HepG2 (cell line): ENCODE results near the gene FZD4. TPM values are rescaled to one million over a fixed set of nuclear protein-coding genes. Genes with fewer than 3 reads are reported as not detected.

Source experiments
- ATAC-seq: fragments of 200-7000 bp; cut with Tn5 transposase; 3 replicates; pipeline ENCODE4 v1.9.1; 2020; ENCODE audit warnings: mild to moderate bottlenecking, moderate library complexity
- BruUV-seq: library from RNA; stranded (reverse); fragments of 400-500 nt; replicated peaks from 2 replicates; lab custom pipeline; 2021; lab: Mats Ljungman, UMichigan
- CTCF ChIA-PET: fragments of 300-600 bp; formaldehyde crosslinking; extraction: SDS; loops from one replicate; lab custom pipeline; 2021; ENCODE audit warnings: low total read pairs, inconsistent platforms, low intra/inter-chr PET ratio; lab: Yijun Ruan, JAX
- POLR2A ChIA-PET: fragments of 350-600 bp; sonication (Branson Sonifier 250); formaldehyde crosslinking; loops from one replicate; lab custom pipeline; 2020; ENCODE audit warnings: antibody characterized with exemption, inconsistent platforms; lab: Yijun Ruan, JAX
- DNase-seq: peaks from one replicate; pipeline ENCODE4 v3.0.0-alpha.2; 2015; ENCODE audit warnings: low spot score
- FAIRE-seq: peaks from 3 replicates; lab custom pipeline; 2011; peaks lifted over from hg19 to GRCh38; lab: Jason Lieb, UNC
- H2AFZ ChIP-seq: one replicate; pipeline ENCODE4 v1.6.1; 2011; ENCODE audit warnings: low read length, inconsistent platforms
- H3K27ac ChIP-seq: fragments of 300-600 bp; 3 replicates; pipeline ENCODE4 v1.8.0; 2011; ENCODE audit warnings: mixed run types, mild to moderate bottlenecking, mixed read lengths, low read length, inconsistent platforms; ENCODE audit not compliant: insufficient read depth; ENCODE audit errors: extremely low read length
- H3K27me3 ChIP-seq, 2 experiments: fragments of 200-600 bp in 1 of 2; 2 replicates in 1 of 2; 3 replicates in 1 of 2; pipeline versions ENCODE4 v1.6.0 to v1.8.0; 2011; ENCODE audit warnings: low read length in 2 of 2, mild to moderate bottlenecking in 2 of 2, moderate library complexity in 2 of 2, inconsistent platforms in 1 of 2; ENCODE audit not compliant: insufficient read depth in 2 of 2, control insufficient read depth in 1 of 2
- H3K36me3 ChIP-seq, 2 experiments: fragments of 200-600 bp in 1 of 2; replicated peaks in 1 of 2; 2 replicates in 1 of 2; 3 replicates in 1 of 2; pipeline versions ENCODE4 v1.5.1 to v1.8.0; 2011; ENCODE audit warnings: low read length in 2 of 2, inconsistent platforms in 1 of 2; ENCODE audit not compliant: insufficient read depth in 2 of 2, control insufficient read depth in 1 of 2
- H3K4me1 ChIP-seq: 2 replicates; pipeline ENCODE4 v1.5.1; 2012; ENCODE audit warnings: low read length, inconsistent platforms; ENCODE audit not compliant: insufficient read depth
- H3K4me2 ChIP-seq: 2 replicates; pipeline ENCODE4 v1.6.0; 2011; ENCODE audit warnings: low read depth, low read length, inconsistent platforms
- H3K4me3 ChIP-seq, 3 experiments: fragments of 200-600 bp in 1 of 3; sonication (generic), shearing (Covaris generic) in 1 of 3; replicated peaks in 1 of 3; 2 replicates each; pipeline ENCODE4 v1.5.1; 2011 to 2016; ENCODE audit warnings: low read length in 3 of 3, inconsistent platforms in 2 of 3, low read depth in 2 of 3, mild to moderate bottlenecking in 2 of 3, control low read depth in 1 of 3, mixed read lengths in 1 of 3; ENCODE audit not compliant: insufficient read depth in 1 of 3
- H3K79me2 ChIP-seq: one replicate; pipeline ENCODE4 v1.6.1; 2011; ENCODE audit warnings: low read length, inconsistent platforms; ENCODE audit not compliant: insufficient read depth
- H3K9ac ChIP-seq: 2 replicates; pipeline ENCODE4 v1.6.0; 2011; ENCODE audit warnings: mild to moderate bottlenecking, low read depth, low read length, inconsistent platforms; ENCODE audit not compliant: insufficient read depth
- H3K9me3 ChIP-seq: 2 replicates; pipeline ENCODE4 v1.5.1; 2012; ENCODE audit warnings: mild to moderate bottlenecking, low read length
- H4K20me1 ChIP-seq: 2 replicates; pipeline ENCODE4 v1.6.0; 2011; ENCODE audit warnings: inconsistent platforms, mild to moderate bottlenecking, low read length, moderate library complexity; ENCODE audit not compliant: insufficient read depth
- BCL6 ChIP-seq: IDR thresholded peaks from 2 replicates; pipeline ENCODE4 v1.6.1; 2016; ENCODE audit warnings: missing genetic modification reagents, missing compliant biosample characterization
- CREM ChIP-seq, 2 experiments: sonication (generic) in 1 of 2; formaldehyde crosslinking in 1 of 2; IDR thresholded peaks; 2 replicates each; pipeline versions ENCODE4 v1.4.0 to v1.6.1; 2016 to 2020; ENCODE audit warnings: antibody characterized with exemption in 1 of 2, mild to moderate bottlenecking in 1 of 2, missing genetic modification reagents in 1 of 2
- ETV6 ChIP-seq: sonication (generic); formaldehyde crosslinking; conservative IDR thresholded peaks from 2 replicates; pipeline ENCODE4 v1.4.0; 2020; ENCODE audit warnings: missing genetic modification reagents
- IRF2 ChIP-seq: IDR thresholded peaks from 2 replicates; pipeline ENCODE4 v1.6.1; 2018; ENCODE audit warnings: missing genetic modification reagents, missing compliant biosample characterization
- MED13 ChIP-seq: sonication (generic); formaldehyde crosslinking; IDR thresholded peaks from 2 replicates; pipeline ENCODE4 v1.5.0; 2020; ENCODE audit warnings: missing genetic modification reagents
- MZF1 ChIP-seq: sonication (generic); formaldehyde crosslinking; IDR thresholded peaks from 2 replicates; pipeline ENCODE4 v1.8.1; 2023; ENCODE audit warnings: mild to moderate bottlenecking, missing genetic modification reagents, borderline replicate concordance
- NR2F1 ChIP-seq, 2 experiments: fragments of 450-650 bp in 1 of 2; formaldehyde crosslinking in 1 of 2; IDR thresholded peaks; 2 replicates each; pipeline versions ENCODE4 v1.5.0 to v1.6.1; 2016 to 2020; ENCODE audit warnings: mild to moderate bottlenecking in 1 of 2, missing compliant biosample characterization in 1 of 2, missing genetic modification reagents in 1 of 2, moderate library complexity in 1 of 2
- PHF5A ChIP-seq: IDR thresholded peaks from one replicate; pipeline ENCODE4 v1.6.1; 2018; ENCODE audit warnings: low read depth, missing genetic modification reagents; ENCODE audit not compliant: unreplicated experiment
- PPARG ChIP-seq: conservative IDR thresholded peaks from 2 replicates; pipeline ENCODE4 v1.6.1; 2016; ENCODE audit warnings: missing biosample characterization, missing genetic modification reagents
- ZBTB38 ChIP-seq: sonication (generic); formaldehyde crosslinking; IDR thresholded peaks from 2 replicates; pipeline ENCODE4 v1.5.1; 2020; ENCODE audit warnings: mild to moderate bottlenecking, missing genetic modification reagents
- ZKSCAN5 ChIP-seq: sonication (generic); formaldehyde crosslinking; IDR thresholded peaks from 2 replicates; pipeline ENCODE4 v1.5.1; 2020; ENCODE audit warnings: mild to moderate bottlenecking, missing genetic modification reagents
- ZNF383 ChIP-seq: sonication (generic); formaldehyde crosslinking; IDR thresholded peaks from 2 replicates; pipeline ENCODE4 v1.4.0; 2020; ENCODE audit warnings: missing genetic modification reagents, mild to moderate bottlenecking, borderline replicate concordance
- ZNF619 ChIP-seq: sonication (generic); formaldehyde crosslinking; IDR thresholded peaks from 2 replicates; pipeline ENCODE4 v1.4.0; 2020; ENCODE audit warnings: mild to moderate bottlenecking, missing genetic modification reagents
- WGBS: methylation state at CpG from one replicate; pipeline ENCODE4 v1.1.6; 2017; ENCODE audit warnings: low lambda C conversion rate; 5-methylcytosine and 5-hydroxymethylcytosine counted together
- in situ Hi-C: cut with HindIII; loops from 2 replicates; pipeline ENCODE4 v1.10.0; 2017; ENCODE audit warnings: low pct_unique_long_range_greater_than_20kb; ENCODE audit not compliant: extremely low pct_ligation_motif_present
- intact Hi-C: fragments of 100-400 bp; cut with micrococcal nuclease; formaldehyde crosslinking; loops from one replicate; pipeline ENCODE4 v1.10.0; 2022; ENCODE audit not compliant: unreplicated experiment
- polyA plus RNA-seq, 8 experiments: library from polyadenylated mRNA; depleted of rRNA in 3 of 8; stranded (reverse) in 7 of 8; unstranded in 1 of 8; fragments of >200 nt; fragmentation: Illumina TruSeq in 4 of 8; extraction: Trizol in 4 of 8; gene quantifications; 2 replicates each; pipeline versions ENCODE4 v1.2.1 to v1.2.3, GENCODE V29; 2011 to 2016; ENCODE audit warnings: low read depth in 4 of 8, missing spikeins in 1 of 8, mixed read lengths in 1 of 8; ENCODE audit not compliant: insufficient read depth in 1 of 8
- total RNA-seq, 5 experiments: library from RNA; depleted of rRNA; stranded (reverse); fragments of >200 nt; fragmentation: Illumina TruSeq; extraction: Trizol; gene quantifications; 2 replicates each; pipeline ENCODE4 v1.2.3, GENCODE V29; 2016; ENCODE audit warnings: low read depth in 1 of 5
- TF ChIP-seq, protein P1 (sequence below): sonication (generic); formaldehyde crosslinking; IDR thresholded peaks from 2 replicates; pipeline ENCODE4 v1.4.0; 2020; ENCODE audit warnings: missing genetic modification reagents
- TF ChIP-seq, protein P2 (sequence below): IDR thresholded peaks from 2 replicates; pipeline ENCODE4 v1.6.1; 2016
- TF ChIP-seq, protein P3 (sequence below): conservative IDR thresholded peaks from 2 replicates; pipeline ENCODE4 v1.6.1; 2018; ENCODE audit warnings: missing genetic modification reagents

Gene FZD4
- total and polyA plus RNA-seq, 2 of the 13 experiments (the other 11 are each of a cell fraction or from before 2014, with no cell fraction given) = 46.5 to 70.4 TPM

DNA sequence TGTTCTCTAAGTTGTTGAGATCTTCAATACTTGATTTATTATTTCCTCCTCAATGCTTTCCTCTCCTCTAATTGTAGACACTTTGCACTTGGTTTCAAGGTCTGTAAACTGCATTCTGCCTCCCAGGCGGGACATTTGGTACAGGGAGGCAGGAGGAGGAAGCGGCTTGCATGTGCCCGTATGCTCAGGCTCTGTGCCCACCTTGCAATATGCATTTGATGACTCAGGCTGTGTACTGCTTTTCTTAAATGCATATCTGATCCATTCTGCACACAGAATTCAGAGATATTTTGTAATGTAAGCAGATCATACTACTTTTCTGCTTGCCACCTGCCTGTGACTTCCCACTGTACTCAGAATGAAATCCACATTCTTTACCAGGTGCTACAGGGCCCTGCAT is 55.0 kb downstream of the FZD4 start:
- BruUV-seq = no TSS peak
- Histone ChIP-seq H3K4me2 (no peak overlapping the region), H3K9ac (no peak overlapping the region), H3K36me3 (no peaks in the 10 kb centered on the region), H3K27ac (no peak overlapping the region), H3K4me1 (no peaks in the 10 kb centered on the region), H3K79me2 (no peaks in the 10 kb centered on the region), H3K9me3 (no peaks in the 10 kb centered on the region), H3K4me3 (no peak overlapping the region), H4K20me1 (no peaks in the 10 kb centered on the region), H2AFZ (no peak overlapping the region), H3K27me3 (peaks cover 0 to 8% of the 10 kb centered on the region in 2 experiments; a peak in 3 of 5 replicates)
- intact Hi-C loops = no loop called here
- DNase-seq (no peak), ATAC-seq (no peak), FAIRE-seq (no peak)
- ChIA-PET POLR2A (no interaction called here), CTCF (no interaction called here)
- WGBS = 5% methylated on average over 3 of the region's 3 CpGs
- in situ Hi-C loops = no loop called here
- TF ChIP-seq PHF5A (CRISPR knock-in tag) (no peak), PPARG (CRISPR knock-in tag) (no peak), ZNF383 (CRISPR knock-in tag) (no peak), MED13 (CRISPR knock-in tag) (no peak)
- TF ChIP-seq, protein P1, sequence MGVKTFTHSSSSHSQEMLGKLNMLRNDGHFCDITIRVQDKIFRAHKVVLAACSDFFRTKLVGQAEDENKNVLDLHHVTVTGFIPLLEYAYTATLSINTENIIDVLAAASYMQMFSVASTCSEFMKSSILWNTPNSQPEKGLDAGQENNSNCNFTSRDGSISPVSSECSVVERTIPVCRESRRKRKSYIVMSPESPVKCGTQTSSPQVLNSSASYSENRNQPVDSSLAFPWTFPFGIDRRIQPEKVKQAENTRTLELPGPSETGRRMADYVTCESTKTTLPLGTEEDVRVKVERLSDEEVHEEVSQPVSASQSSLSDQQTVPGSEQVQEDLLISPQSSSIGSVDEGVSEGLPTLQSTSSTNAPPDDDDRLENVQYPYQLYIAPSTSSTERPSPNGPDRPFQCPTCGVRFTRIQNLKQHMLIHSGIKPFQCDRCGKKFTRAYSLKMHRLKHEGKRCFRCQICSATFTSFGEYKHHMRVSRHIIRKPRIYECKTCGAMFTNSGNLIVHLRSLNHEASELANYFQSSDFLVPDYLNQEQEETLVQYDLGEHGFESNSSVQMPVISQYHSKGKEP (CRISPR knock-in tag) = no peak

DNA sequence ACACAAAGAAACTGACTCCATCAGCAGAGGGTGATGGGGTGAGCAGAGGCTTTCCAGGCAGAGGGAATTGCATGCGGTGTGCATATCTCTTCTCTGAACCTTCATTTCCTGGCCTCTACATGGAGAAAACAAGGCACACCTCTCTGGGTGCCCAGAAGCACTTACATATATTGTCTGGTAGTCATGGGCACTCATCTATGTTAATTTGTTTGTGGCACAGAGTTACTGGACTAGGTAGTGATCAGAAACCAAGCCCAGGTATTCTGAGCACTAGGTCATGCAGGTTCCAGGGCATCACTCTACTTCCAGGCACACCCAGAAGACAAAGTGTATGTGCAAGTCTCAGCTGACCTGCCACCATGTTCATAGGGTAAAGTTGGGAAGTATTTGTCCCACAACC is 56.5 kb downstream of the FZD4 start:
- DNase-seq = no peak
- H3K4me2 ChIP-seq = no peak overlapping the region
- H3K27me3 ChIP-seq = peaks cover 0 to 8% of the 10 kb centered on the region in 2 experiments; a peak in 3 of 5 replicates
- FAIRE-seq = no peak
- whole genome bisulfite sequencing = 44% methylated on average over 1 of the region's 1 CpG
- no peaks in the 10 kb centered on the region for H3K9me3 ChIP-seq
- in situ Hi-C loops = no loop called here
- no peaks in the 10 kb centered on the region for H4K20me1 ChIP-seq
- intact Hi-C loops = no loop called here
- H3K4me1 ChIP-seq = no peaks in the 10 kb centered on the region
- CTCF ChIA-PET = no interaction called here
- no peak overlapping the region for H3K27ac ChIP-seq
- no peak overlapping the region for H2AFZ ChIP-seq
- no peak overlapping the region for H3K4me3 ChIP-seq
- ATAC-seq = no peak
- BruUV-seq = no TSS peak
- H3K36me3 ChIP-seq = no peaks in the 10 kb centered on the region
- no peak overlapping the region for H3K9ac ChIP-seq
- POLR2A ChIA-PET = no interaction called here
- no peaks in the 10 kb centered on the region for H3K79me2 ChIP-seq
- TF ChIP-seq ZBTB38 = no peak
- no peak for TF ChIP-seq CREM (IDR thresholded peaks at IDR 0.05)
- TF ChIP-seq CREM (CRISPR knock-in tag; IDR thresholded peaks at IDR 0.05) = no peak
- TF ChIP-seq MZF1 (CRISPR knock-in tag) = no peak
- TF ChIP-seq BCL6 (CRISPR knock-in tag) = no peak
- TF ChIP-seq ZKSCAN5 (CRISPR knock-in tag) = no peak
- TF ChIP-seq, protein P2, sequence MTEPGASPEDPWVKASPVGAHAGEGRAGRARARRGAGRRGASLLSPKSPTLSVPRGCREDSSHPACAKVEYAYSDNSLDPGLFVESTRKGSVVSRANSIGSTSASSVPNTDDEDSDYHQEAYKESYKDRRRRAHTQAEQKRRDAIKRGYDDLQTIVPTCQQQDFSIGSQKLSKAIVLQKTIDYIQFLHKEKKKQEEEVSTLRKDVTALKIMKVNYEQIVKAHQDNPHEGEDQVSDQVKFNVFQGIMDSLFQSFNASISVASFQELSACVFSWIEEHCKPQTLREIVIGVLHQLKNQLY (CRISPR knock-in tag) = no peak
- TF ChIP-seq IRF2 = no peak
- TF ChIP-seq NR2F1 (CRISPR knock-in tag; IDR thresholded peaks at IDR 0.05) = no peak
- TF ChIP-seq, protein P3, sequence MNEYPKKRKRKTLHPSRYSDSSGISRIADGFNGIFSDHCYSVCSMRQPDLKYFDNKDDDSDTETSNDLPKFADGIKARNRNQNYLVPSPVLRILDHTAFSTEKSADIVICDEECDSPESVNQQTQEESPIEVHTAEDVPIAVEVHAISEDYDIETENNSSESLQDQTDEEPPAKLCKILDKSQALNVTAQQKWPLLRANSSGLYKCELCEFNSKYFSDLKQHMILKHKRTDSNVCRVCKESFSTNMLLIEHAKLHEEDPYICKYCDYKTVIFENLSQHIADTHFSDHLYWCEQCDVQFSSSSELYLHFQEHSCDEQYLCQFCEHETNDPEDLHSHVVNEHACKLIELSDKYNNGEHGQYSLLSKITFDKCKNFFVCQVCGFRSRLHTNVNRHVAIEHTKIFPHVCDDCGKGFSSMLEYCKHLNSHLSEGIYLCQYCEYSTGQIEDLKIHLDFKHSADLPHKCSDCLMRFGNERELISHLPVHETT (CRISPR knock-in tag) = no peak
- TF ChIP-seq ETV6 (CRISPR knock-in tag) = no peak
- no peak for TF ChIP-seq ZNF619 (CRISPR knock-in tag)
